A549 (cell line): ENCODE measurements around the gene RPS6KA3.

Source experiments
- BHLHE40 ChIP-seq: IDR thresholded peaks from 2 replicates; pipeline ENCODE4 v1.6.1; 2012; ENCODE audit warnings: low read depth, low read length, inconsistent platforms
- CBX2 ChIP-seq: fragments of 200-600 bp; sonication (generic); IDR thresholded peaks from 2 replicates; pipeline ENCODE4 v1.6.1; 2016; ENCODE audit warnings: low read depth, mild to moderate bottlenecking, borderline replicate concordance
- CHD4 ChIP-seq: fragments of 200-600 bp; sonication (generic); IDR thresholded peaks from 2 replicates; pipeline ENCODE4 v1.6.1; 2016; ENCODE audit warnings: antibody characterized with exemption, mild to moderate bottlenecking, borderline replicate concordance
- FOSL2 ChIP-seq, 2 experiments: fragments of 450-650 bp in 1 of 2; fragments of >200 bp in 1 of 2; sonication (Bioruptor Twin) in 1 of 2; formaldehyde crosslinking; IDR thresholded peaks; 2 replicates each; pipeline versions ENCODE4 v1.5.0 to v1.6.1; 2016 to 2020; ENCODE audit warnings: mild to moderate bottlenecking in 1 of 2, moderate library complexity in 1 of 2
- HOXA7 ChIP-seq: fragments of 250-450 bp; sonication (Bioruptor Pico); IDR thresholded peaks from 2 replicates; pipeline ENCODE4 v1.5.0; 2020; ENCODE audit warnings: mild to moderate bottlenecking, moderate library complexity
- MAZ ChIP-seq: fragments of 150-350 bp; IDR thresholded peaks from 2 replicates; pipeline ENCODE4 v1.6.1; 2014; ENCODE audit warnings: antibody characterized with exemption, low read depth, low read length, borderline replicate concordance
- POLR2A ChIP-seq: IDR thresholded peaks from 2 replicates; pipeline ENCODE4 v1.6.1; 2012; ENCODE audit warnings: mild to moderate bottlenecking, low read length
- RCOR1 ChIP-seq: fragments of 150-350 bp; IDR thresholded peaks from 2 replicates; pipeline ENCODE4 v1.6.1; 2014; ENCODE audit warnings: antibody characterized with exemption, low read length, low read depth
- SMC3 ChIP-seq: fragments of >200 bp; sonication (Bioruptor Twin); formaldehyde crosslinking; IDR thresholded peaks from 3 replicates; pipeline ENCODE4 v1.6.1; 2018; ENCODE audit warnings: inconsistent platforms
- SREBF2 ChIP-seq: fragments of 450-650 bp; IDR thresholded peaks from 2 replicates; pipeline ENCODE4 v1.6.1; 2014; ENCODE audit warnings: mild to moderate bottlenecking, moderate library complexity
- TF ChIP-seq, protein P1 (sequence below): fragments of >200 bp; sonication (Bioruptor Twin); formaldehyde crosslinking; IDR thresholded peaks from 3 replicates; pipeline ENCODE4 v1.5.1; 2016
- TF ChIP-seq, protein P2 (sequence below): fragments of 450-650 bp; IDR thresholded peaks from 2 replicates; pipeline ENCODE4 v1.6.1; 2014; ENCODE audit warnings: antibody characterized with exemption
- TF ChIP-seq, protein P3 (sequence below): IDR thresholded peaks from 2 replicates; pipeline ENCODE4 v1.6.1; 2012; ENCODE audit warnings: low read depth, borderline replicate concordance
- TF ChIP-seq, protein P4 (sequence below): fragments of 200-600 bp; sonication (generic); IDR thresholded peaks from 2 replicates; pipeline ENCODE4 v1.6.1; 2016; ENCODE audit warnings: antibody characterized with exemption, mild to moderate bottlenecking, moderate library complexity

DNA sequence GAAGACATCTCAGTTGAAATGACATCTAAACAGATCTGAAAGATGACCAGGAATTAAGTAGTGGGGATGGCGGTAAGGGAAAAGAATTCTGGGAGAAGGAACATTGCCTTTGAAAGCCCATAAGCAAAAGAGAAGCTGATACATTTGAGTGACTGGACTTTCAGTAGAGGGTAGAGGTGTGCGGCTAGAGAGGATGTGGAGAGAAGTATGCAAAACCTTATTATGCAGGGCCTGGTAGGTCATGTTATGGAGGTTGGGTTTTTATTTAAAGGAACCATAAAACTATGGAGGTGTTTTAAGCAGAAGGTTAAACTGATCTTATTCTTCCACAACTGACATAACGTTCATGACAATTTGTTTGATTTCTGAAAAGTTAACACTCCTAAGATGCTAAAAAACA lies 36.3 kb downstream of the RPS6KA3 start:
- TF ChIP-seq, protein P1, sequence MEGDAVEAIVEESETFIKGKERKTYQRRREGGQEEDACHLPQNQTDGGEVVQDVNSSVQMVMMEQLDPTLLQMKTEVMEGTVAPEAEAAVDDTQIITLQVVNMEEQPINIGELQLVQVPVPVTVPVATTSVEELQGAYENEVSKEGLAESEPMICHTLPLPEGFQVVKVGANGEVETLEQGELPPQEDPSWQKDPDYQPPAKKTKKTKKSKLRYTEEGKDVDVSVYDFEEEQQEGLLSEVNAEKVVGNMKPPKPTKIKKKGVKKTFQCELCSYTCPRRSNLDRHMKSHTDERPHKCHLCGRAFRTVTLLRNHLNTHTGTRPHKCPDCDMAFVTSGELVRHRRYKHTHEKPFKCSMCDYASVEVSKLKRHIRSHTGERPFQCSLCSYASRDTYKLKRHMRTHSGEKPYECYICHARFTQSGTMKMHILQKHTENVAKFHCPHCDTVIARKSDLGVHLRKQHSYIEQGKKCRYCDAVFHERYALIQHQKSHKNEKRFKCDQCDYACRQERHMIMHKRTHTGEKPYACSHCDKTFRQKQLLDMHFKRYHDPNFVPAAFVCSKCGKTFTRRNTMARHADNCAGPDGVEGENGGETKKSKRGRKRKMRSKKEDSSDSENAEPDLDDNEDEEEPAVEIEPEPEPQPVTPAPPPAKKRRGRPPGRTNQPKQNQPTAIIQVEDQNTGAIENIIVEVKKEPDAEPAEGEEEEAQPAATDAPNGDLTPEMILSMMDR = no peak
- TF ChIP-seq FOSL2 (IDR thresholded peaks at IDR 0.05) (no peak), FOSL2 (CRISPR knock-in tag; IDR thresholded peaks at IDR 0.05) (no peak), RCOR1 (no peak), POLR2A (no peak), CHD4 (no peak), CBX2 (no peak), SREBF2 (no peak), SMC3 (no peak), HOXA7 (no peak), BHLHE40 (no peak), MAZ (no peak)
- TF ChIP-seq, protein P2, sequence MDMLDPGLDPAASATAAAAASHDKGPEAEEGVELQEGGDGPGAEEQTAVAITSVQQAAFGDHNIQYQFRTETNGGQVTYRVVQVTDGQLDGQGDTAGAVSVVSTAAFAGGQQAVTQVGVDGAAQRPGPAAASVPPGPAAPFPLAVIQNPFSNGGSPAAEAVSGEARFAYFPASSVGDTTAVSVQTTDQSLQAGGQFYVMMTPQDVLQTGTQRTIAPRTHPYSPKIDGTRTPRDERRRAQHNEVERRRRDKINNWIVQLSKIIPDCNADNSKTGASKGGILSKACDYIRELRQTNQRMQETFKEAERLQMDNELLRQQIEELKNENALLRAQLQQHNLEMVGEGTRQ = no peak
- TF ChIP-seq, protein P3, sequence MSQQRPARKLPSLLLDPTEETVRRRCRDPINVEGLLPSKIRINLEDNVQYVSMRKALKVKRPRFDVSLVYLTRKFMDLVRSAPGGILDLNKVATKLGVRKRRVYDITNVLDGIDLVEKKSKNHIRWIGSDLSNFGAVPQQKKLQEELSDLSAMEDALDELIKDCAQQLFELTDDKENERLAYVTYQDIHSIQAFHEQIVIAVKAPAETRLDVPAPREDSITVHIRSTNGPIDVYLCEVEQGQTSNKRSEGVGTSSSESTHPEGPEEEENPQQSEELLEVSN = no peak
- TF ChIP-seq, protein P4, sequence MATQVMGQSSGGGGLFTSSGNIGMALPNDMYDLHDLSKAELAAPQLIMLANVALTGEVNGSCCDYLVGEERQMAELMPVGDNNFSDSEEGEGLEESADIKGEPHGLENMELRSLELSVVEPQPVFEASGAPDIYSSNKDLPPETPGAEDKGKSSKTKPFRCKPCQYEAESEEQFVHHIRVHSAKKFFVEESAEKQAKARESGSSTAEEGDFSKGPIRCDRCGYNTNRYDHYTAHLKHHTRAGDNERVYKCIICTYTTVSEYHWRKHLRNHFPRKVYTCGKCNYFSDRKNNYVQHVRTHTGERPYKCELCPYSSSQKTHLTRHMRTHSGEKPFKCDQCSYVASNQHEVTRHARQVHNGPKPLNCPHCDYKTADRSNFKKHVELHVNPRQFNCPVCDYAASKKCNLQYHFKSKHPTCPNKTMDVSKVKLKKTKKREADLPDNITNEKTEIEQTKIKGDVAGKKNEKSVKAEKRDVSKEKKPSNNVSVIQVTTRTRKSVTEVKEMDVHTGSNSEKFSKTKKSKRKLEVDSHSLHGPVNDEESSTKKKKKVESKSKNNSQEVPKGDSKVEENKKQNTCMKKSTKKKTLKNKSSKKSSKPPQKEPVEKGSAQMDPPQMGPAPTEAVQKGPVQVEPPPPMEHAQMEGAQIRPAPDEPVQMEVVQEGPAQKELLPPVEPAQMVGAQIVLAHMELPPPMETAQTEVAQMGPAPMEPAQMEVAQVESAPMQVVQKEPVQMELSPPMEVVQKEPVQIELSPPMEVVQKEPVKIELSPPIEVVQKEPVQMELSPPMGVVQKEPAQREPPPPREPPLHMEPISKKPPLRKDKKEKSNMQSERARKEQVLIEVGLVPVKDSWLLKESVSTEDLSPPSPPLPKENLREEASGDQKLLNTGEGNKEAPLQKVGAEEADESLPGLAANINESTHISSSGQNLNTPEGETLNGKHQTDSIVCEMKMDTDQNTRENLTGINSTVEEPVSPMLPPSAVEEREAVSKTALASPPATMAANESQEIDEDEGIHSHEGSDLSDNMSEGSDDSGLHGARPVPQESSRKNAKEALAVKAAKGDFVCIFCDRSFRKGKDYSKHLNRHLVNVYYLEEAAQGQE = no peak
